MM.1S (cell line): ENCODE measurements around the gene SETD1A.

ENCODE experiments used
- DNase-seq: peaks from one replicate; pipeline ENCODE4 v3.0.0-alpha.2; 2015
- H2AFZ ChIP-seq: fragments of 300-600 bp; sonication (generic); 2 replicates; pipeline ENCODE4 v1.6.0; 2016; ENCODE audit warnings: antibody characterized with exemption, low read length
- H3F3A ChIP-seq: fragments of 300-600 bp; sonication (generic); 2 replicates; pipeline ENCODE4 v1.6.1; 2016; ENCODE audit warnings: mild to moderate bottlenecking, antibody characterized with exemption, low read length, moderate library complexity, mixed read lengths; ENCODE audit not compliant: insufficient read depth
- H3K27ac ChIP-seq: fragments of 300-600 bp; sonication (generic); 2 replicates; pipeline ENCODE4 v1.5.1; 2016; ENCODE audit warnings: mild to moderate bottlenecking, low read length
- H3K27me3 ChIP-seq: fragments of 300-600 bp; sonication (generic); replicated peaks from 2 replicates; pipeline ENCODE4 v1.6.0; 2016; ENCODE audit warnings: low read length; ENCODE audit not compliant: insufficient read depth
- H3K36me3 ChIP-seq: fragments of 300-600 bp; sonication (generic); replicated peaks from 2 replicates; pipeline ENCODE4 v1.6.1; 2016; ENCODE audit warnings: mild to moderate bottlenecking, low read length, mixed read lengths; ENCODE audit not compliant: insufficient read depth
- H3K4me1 ChIP-seq: fragments of 300-600 bp; sonication (generic); 2 replicates; pipeline ENCODE4 v1.6.1; 2016; ENCODE audit warnings: low read length, mixed read lengths
- H3K4me2 ChIP-seq: fragments of 300-600 bp; sonication (generic); 2 replicates; pipeline ENCODE4 v1.6.0; 2016; ENCODE audit warnings: low read depth, low read length
- H3K4me3 ChIP-seq: fragments of 300-600 bp; sonication (generic); 2 replicates; pipeline ENCODE4 v1.5.1; 2016; ENCODE audit warnings: low read length, mixed read lengths
- H3K79me2 ChIP-seq: fragments of 300-600 bp; sonication (generic); 2 replicates; pipeline ENCODE4 v1.6.1; 2016; ENCODE audit warnings: mixed run types, low read length, mixed read lengths
- H3K9ac ChIP-seq: fragments of 300-600 bp; sonication (generic); 2 replicates; pipeline ENCODE4 v1.6.1; 2016; ENCODE audit warnings: low read length, mixed read lengths
- H3K9me2 ChIP-seq: fragments of 300-600 bp; sonication (generic); replicated peaks from 2 replicates; pipeline ENCODE4 v1.6.1; 2016; ENCODE audit warnings: mild to moderate bottlenecking, low read length, mixed read lengths; ENCODE audit not compliant: insufficient read depth
- H3K9me3 ChIP-seq: fragments of 300-600 bp; sonication (generic); replicated peaks from 2 replicates; pipeline ENCODE4 v1.6.1; 2016; ENCODE audit warnings: mild to moderate bottlenecking, low read length, mixed read lengths; ENCODE audit not compliant: insufficient read depth
- H4K20me1 ChIP-seq: fragments of 300-600 bp; sonication (generic); 2 replicates; pipeline ENCODE4 v1.6.1; 2016; ENCODE audit warnings: mild to moderate bottlenecking, low read length, moderate library complexity, mixed read lengths; ENCODE audit not compliant: insufficient read depth
- CTCF ChIP-seq: fragments of 300-600 bp; sonication (generic); IDR thresholded peaks from 2 replicates; pipeline ENCODE4 v1.5.1; 2016; ENCODE audit warnings: antibody characterized with exemption, low read length, mixed read lengths
- EZH2 ChIP-seq: fragments of 300-600 bp; sonication (generic); optimal IDR thresholded peaks from 2 replicates; pipeline ENCODE3; 2017; ENCODE audit warnings: low read depth, mild to moderate bottlenecking, antibody characterized with exemption, low read length, mixed read lengths
- EZH2phosphoT487 ChIP-seq: fragments of 300-600 bp; sonication (generic); IDR thresholded peaks from 2 replicates; pipeline ENCODE4 v1.6.1; 2018; ENCODE audit warnings: antibody characterized with exemption, low read length

Gene SETD1A

DNA sequence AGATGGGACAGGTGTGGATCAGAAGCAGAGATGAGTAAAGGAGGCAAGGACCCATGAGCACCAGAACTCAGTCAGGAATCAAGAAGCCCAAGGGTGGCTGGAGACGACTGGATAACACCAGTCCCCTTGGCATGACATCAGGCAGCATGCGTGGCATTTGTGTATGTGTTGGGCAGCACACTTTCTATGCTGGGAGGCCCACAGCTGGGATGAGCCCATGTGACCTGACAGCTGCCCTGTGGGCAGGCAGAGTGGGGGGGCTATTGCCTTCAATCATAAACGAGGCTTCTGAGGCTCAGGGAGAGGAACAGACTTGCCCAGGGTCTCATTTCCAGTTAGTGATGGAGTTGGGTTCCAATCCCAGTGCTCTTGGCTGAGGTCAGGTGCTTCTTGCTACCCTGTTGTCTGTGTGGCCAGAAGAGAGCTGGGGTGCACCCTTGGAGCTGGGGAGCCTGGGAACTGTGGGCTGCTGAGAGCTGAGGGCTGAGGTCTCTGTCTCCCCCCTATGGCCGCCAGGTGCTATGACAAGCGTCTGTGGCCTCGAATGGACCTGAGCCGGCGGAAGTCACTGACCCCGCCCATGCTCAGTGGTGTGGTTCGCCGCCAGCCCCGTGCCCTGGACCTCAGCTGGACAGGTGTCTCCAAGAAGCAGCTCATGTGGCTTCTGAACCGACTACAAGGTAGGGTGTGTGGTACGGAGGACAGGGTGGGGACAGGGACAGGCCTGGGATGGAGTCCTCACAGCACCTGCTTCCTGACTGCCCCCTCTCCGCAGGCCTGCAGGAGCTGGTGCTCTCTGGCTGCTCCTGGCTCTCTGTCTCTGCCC, 15.7 kb upstream of the SETD1A start:
- no peaks in the 10 kb centered on the region for H3K9me3 ChIP-seq
- no peak overlapping the region for H3K27ac ChIP-seq
- TF ChIP-seq EZH2phosphoT487 (no peak), CTCF (peak; percentile 94)
- H3K4me2 ChIP-seq = peak overlapping the region; percentile 79
- peak overlapping the region; percentile 72 for H2AFZ ChIP-seq
- no peaks in the 10 kb centered on the region for H3K27me3 ChIP-seq
- no peaks in the 10 kb centered on the region for H3K9me2 ChIP-seq
- no peaks in the 10 kb centered on the region for H3K36me3 ChIP-seq
- peaks cover 12% of the 10 kb centered on the region for H3K4me1 ChIP-seq
- H3K79me2 ChIP-seq = no peaks in the 10 kb centered on the region
- H3K9ac ChIP-seq = peak overlapping the region; percentile 24; the same call in 1 of the 2 replicates
- H3F3A ChIP-seq = peaks cover 8% of the 10 kb centered on the region; the same call in 1 of the 2 replicates
- peak overlapping the region; percentile 45 for H3K4me3 ChIP-seq
- DNase-seq = peak; percentile 79
- no peaks in the 10 kb centered on the region for H4K20me1 ChIP-seq

DNA sequence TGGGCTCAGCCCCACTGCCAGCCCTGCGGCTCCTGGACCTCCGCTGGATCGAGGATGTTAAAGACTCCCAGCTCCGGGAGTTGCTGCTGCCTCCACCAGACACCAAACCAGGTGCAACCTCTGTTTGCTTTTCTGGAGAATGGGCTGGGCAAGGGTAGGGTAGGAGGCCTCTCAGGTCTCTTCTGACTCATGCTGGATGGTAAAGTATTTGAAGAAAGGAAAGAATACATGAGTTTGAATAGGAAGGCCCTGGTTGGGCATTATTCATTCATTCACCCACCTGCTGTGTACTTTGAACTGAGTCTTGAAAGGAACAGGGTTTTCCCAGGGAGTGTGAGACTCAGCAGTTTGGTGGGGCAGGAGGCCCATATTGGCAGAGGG, 15.1 kb upstream of the SETD1A start:
- no peaks in the 10 kb centered on the region for H3K9me2 ChIP-seq
- peaks cover 8% of the 10 kb centered on the region; the same call in 1 of the 2 replicates for H3F3A ChIP-seq
- no peak overlapping the region for H3K27ac ChIP-seq
- peak overlapping the region; percentile 45 for H3K4me3 ChIP-seq
- H3K4me1 ChIP-seq = peaks cover 12% of the 10 kb centered on the region
- peak overlapping the region; percentile 79; the same call in 1 of the 2 replicates for H3K4me2 ChIP-seq
- no peaks in the 10 kb centered on the region for H3K27me3 ChIP-seq
- H3K9ac ChIP-seq = peak overlapping the region; percentile 24; the same call in 1 of the 2 replicates
- DNase-seq = no peak
- H2AFZ ChIP-seq = peak overlapping the region; percentile 72
- TF ChIP-seq CTCF (no peak), EZH2 (no peak), EZH2phosphoT487 (no peak)
- no peaks in the 10 kb centered on the region for H3K9me3 ChIP-seq
- H4K20me1 ChIP-seq = no peaks in the 10 kb centered on the region
- H3K36me3 ChIP-seq = no peaks in the 10 kb centered on the region
- no peaks in the 10 kb centered on the region for H3K79me2 ChIP-seq

GRCh38 chr16:30944352-30944751, 13.2 kb upstream of the SETD1A start:
- Histone ChIP-seq H3K27ac (no peak overlapping the region), H3K4me1 (peaks cover 12% of the 10 kb centered on the region), H3K9ac (no peak overlapping the region), H3K4me3 (no peak overlapping the region), H3K27me3 (no peaks in the 10 kb centered on the region), H3K79me2 (peaks cover 4% of the 10 kb centered on the region; the same call in 1 of the 2 replicates), H3K9me2 (no peaks in the 10 kb centered on the region), H3K9me3 (no peaks in the 10 kb centered on the region), H4K20me1 (no peaks in the 10 kb centered on the region), H2AFZ (no peak overlapping the region), H3K4me2 (no peak overlapping the region), H3K36me3 (no peaks in the 10 kb centered on the region), H3F3A (peaks cover 8% of the 10 kb centered on the region; the same call in 1 of the 2 replicates)
- no peak for DNase-seq
- TF ChIP-seq EZH2phosphoT487 (no peak), CTCF (no peak), EZH2 (no peak)
